GM18858 (cell line): ENCODE measurements around the gene FTCDNL1.

Experiments used
- ATAC-seq: cut with Tn5 transposase; IDR thresholded peaks from one replicate; pipeline ENCODE4 v1.9.1; 2021; ENCODE audit not compliant: unreplicated experiment

Gene FTCDNL1

DNA sequence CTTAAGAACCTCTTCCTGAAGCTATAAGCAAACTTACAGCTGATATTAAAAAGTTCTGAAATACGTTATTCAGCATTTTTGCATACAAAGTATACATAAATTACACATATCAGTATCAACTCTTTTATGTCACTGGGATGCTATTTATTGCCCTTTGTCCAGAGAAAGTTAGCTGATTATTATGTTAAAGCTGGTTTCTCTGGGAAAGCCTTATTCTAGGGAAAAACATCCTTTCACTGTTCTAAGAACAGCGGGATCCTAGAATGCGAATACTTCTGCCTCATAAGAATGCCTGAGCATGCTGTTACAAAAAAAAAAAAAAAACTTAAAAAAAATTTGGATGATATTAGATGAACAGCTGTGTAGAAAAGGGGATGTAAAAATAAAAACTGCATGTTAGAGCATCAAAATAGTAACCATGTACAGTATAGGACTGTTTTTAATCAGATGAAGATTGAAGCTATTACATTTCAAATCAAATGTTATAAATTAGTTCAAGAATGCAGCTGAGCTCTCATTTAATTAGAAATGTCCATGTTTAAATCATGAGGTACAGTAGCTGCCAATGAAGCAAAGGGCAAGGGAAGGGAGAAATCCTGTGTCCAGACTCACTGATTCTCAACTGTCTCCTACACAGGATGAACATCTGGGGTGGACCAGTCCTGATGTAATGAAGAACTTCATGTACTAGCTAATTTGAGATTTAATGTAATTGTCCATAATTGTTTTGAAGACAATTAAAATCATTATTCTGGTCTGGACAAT is 8.2 kb downstream of the FTCDNL1 start:
- ATAC-seq: no peak

DNA sequence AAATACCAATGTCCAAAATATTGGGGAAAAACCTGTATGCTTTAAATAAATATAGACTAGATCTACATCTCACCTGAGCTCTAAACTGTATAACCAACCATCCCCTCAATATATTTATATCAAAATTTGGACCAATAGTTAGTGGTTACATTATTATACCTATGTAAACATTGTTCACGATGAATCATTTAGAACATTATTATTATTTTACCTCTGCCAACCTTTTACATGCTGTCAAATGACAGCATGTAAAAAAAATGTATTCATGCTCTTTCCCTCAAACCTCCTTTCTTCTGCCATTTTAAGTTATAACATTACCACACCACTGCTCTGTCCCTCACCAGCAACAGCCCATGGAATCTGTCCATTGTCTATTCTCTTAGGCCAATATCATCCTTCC is 9.6 kb downstream of the FTCDNL1 start:
- no peak for ATAC-seq

- no peak for ATAC-seq
Measured at GRCh38 chr2:199838399-199838798, 12.6 kb downstream of the FTCDNL1 start.

GRCh38 chr2:199836943-199837342 is 14.0 kb downstream of the FTCDNL1 start:
- no peak for ATAC-seq

DNA sequence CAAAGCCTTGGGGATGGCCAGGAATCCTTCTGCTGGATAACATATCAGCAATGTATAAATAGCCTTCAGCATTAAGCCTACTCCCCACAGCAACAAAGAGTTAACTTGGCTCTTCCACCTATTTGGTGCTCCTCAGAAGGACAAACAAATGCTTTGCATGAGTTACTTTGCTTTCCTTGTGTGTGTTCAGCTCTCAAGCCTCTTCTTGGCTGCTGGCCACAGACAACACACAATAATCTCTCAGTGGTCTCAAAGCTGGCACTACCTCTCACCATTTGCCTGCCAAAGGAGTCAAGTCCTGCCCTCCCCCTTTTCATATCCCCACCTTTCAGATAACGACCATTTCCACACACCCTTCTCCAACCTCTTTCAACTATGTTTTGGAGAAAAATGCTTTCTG is 17.5 kb downstream of the FTCDNL1 start:
- no peak for ATAC-seq

- ATAC-seq: no peak
Measured at GRCh38 chr2:199830531-199830930, 20.5 kb downstream of the FTCDNL1 start.

DNA sequence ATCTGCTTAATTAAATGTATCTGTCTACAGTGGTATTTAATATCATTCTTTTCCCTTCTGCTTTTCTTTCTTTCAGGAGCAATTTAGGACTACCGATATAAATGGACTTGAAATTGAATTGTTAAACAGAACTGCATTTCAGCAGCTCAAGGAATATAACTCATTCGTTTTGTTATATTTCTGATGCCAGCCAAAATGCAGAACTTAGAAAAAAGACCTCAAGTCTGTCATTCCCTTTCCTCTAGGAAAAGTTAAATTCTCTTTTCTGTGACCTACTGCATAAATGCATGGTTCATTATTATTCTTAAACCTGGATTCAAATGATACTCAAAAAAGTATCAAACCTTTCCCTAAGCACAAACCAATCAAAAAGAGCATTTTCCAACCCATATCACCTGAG is 21.4 kb downstream of the FTCDNL1 start:
- no peak for ATAC-seq

DNA sequence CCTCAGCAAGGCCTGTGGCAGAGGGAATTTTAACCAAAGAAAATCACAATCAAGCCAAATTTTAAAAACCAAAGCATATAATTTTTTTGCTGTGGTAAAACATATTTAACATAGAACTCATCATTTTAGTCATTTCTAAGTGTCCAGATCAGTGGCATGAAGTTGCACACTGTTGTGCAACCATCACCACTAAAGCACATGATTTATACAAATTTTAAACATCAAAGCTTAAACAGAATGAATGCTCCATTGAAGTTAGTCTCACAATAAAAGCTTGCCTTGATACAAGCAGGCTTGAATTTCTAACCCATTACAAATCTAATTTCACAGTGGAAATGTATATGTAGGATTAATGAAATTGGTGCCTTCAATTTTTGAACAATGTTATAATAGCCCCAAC is 31.2 kb downstream of the FTCDNL1 start:
- no peak for ATAC-seq

DNA sequence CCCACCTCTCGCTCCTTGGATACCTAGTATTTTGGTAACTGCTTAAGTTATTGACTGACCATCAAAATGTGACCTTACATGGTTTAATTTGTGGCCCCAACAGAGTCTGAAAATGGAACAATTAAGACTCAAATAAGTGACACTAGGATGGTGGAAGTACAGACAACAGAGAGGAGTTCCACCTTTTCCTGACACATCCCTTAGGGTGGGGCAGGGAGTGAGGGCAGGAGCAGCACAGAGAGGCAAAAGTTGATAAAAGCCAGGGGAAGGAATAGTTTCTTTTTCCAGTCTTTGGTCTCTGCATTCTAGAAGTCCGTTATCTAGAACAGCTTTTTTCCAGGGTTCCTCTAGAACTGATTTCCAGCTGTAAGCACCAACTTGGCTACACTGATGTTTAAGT is 32.2 kb downstream of the FTCDNL1 start:
- no peak for ATAC-seq

GRCh38 chr2:199818026-199818425 is 33.0 kb downstream of the FTCDNL1 start:
- ATAC-seq: no peak

GRCh38 chr2:199814817-199815211 is 36.2 kb downstream of the FTCDNL1 start:
- ATAC-seq: no peak

- no peak for ATAC-seq
Measured at GRCh38 chr2:199814101-199814816, 36.7 kb downstream of the FTCDNL1 start.

GRCh38 chr2:199812493-199812892 is 38.5 kb downstream of the FTCDNL1 start:
- no peak for ATAC-seq

- ATAC-seq: no peak
Measured at GRCh38 chr2:199811346-199811745, 39.6 kb downstream of the FTCDNL1 start.

GRCh38 chr2:199810422-199811171 is 40.4 kb downstream of the FTCDNL1 start:
- no peak for ATAC-seq

- no peak for ATAC-seq
Measured at GRCh38 chr2:199807966-199808365, 43.0 kb downstream of the FTCDNL1 start.

- ATAC-seq: no peak
Measured at GRCh38 chr2:199806179-199806578, 44.8 kb downstream of the FTCDNL1 start.

DNA sequence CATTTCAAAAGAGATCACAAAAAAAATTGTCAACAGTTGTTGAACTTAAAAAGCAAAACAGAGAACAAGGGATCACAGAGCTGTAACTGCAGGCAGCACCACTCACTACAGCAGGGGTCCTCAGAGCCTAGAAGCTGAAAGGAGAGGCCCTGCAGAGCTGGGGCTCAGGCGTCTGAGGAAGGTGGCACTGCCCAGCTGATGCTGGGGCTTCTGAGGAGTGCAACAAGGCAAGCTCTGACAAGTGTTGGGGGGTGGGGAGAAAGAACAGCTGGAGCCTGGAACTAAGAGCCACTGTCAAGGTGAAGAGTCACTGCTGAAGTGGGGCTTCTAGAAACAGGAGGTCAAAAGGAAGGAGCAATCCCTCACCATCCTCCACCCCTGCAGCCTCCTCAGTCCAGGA is 46.2 kb downstream of the FTCDNL1 start:
- ATAC-seq: no peak

- no peak for ATAC-seq
Measured at GRCh38 chr2:199798831-199799580, 52.0 kb downstream of the FTCDNL1 start.

DNA sequence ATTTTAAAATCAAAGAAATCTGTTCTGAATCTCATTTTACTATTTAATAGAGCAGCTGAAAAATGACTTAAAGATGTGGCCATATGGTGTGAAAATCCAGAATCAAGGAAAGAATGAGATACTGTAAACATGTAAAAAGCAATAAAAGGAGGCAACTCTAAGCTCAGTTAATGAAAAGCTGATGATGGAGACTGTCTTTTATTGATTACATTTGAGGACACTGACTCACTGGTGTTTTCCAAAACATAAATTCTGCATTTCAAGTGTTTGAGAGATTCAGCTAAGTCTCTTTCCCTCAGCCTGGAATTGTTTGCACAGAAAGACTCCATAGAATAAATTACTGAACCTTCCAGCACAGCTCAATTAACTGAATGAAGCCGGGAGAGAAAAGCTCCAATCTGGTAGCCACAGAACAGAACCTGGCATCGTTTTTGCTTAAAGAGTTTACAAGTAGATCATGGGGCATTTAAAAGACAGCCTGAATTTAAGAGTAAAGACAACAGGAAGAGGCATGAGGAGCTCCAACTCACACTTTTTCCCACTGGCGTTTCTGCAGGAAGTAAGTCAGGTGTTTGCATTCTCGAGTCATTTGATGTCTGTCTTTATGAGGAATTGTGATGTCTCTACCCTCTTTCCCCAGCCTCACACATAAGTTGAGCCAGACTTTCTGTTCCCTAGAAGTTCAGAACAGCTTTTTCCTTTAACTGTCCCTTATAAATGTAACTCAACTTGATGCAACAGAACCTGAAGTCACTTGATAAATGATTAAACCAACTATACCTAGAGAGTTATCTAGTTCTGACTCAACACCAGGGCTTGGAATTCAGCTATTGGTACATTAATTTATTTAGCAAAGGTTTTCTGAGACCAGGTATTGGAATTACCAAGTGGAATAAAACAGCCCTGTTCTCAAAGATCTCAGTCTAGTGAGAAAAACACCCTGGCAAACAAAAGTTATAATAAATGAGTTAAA is 53.3 kb downstream of the FTCDNL1 start:
- no peak for ATAC-seq
